Measurements from ENCODE around the gene STK31. TPM values are rescaled to one million over a fixed set of nuclear protein-coding genes. Genes with fewer than 3 reads are reported as not detected.
"Not testable (repeated sequence)": the region's sequence is repeated elsewhere in the genome, so short reads cannot be mapped to it uniquely, and the experiment has no call there.

STK31 gene
- polyA plus RNA-seq (2012; ENCODE audit: low read depth, missing spikeins) = 0.04 TPM

GRCh38 chr7:23710000-23710399, at the start of gene STK31:
Gene STK31, plus strand, starts transcription at chr7:23710219. Its CDS starts 67 bp downstream, at chr7:23710286.
- no peak for DNase-seq (ENCODE audit: insufficient read length, low spot score)
- FAIRE-seq = no peak
- TF ChIP-seq POU2F2 (IDR thresholded peaks at IDR 0.05; ENCODE audit: low read depth, low read length) (no peak), SPI1 (IDR thresholded peaks at IDR 0.05; ENCODE audit: low read depth, low read length) (no peak), POLR2A (IDR thresholded peaks at IDR 0.05; ENCODE audit: low read depth, low read length) (no peak)

GRCh38 chr7:23661385-23661784, 48.6 kb upstream of the STK31 start:
- no peak for DNase-seq (ENCODE audit: insufficient read length, low spot score)
- TF ChIP-seq POLR2AphosphoS5 (IDR thresholded peaks at IDR 0.05; ENCODE audit: low read depth, low read length) (no peak), POU2F2 (IDR thresholded peaks at IDR 0.05; ENCODE audit: low read depth, low read length) (no peak), TAF1 (IDR thresholded peaks at IDR 0.05; ENCODE audit: low read depth, low read length) (no peak), PAX5 (IDR thresholded peaks at IDR 0.05; ENCODE audit: insufficient read depth, low read length, severe bottlenecking) (no peak), POLR2A (IDR thresholded peaks at IDR 0.05; ENCODE audit: low read depth, low read length) (no peak), SPI1 (IDR thresholded peaks at IDR 0.05; ENCODE audit: low read depth, low read length) (no peak)
- FAIRE-seq = no peak

- no peak for TF ChIP-seq SPI1 (IDR thresholded peaks at IDR 0.05; ENCODE audit: low read depth, low read length)
- no peak for TF ChIP-seq POU2F2 (IDR thresholded peaks at IDR 0.05; ENCODE audit: low read depth, low read length)
- TF ChIP-seq POLR2AphosphoS5 (IDR thresholded peaks at IDR 0.05; ENCODE audit: low read depth, low read length) = no peak
- TF ChIP-seq PAX5 (IDR thresholded peaks at IDR 0.05; ENCODE audit: insufficient read depth, low read length, severe bottlenecking) = no peak
- no peak for TF ChIP-seq POLR2A (IDR thresholded peaks at IDR 0.05; ENCODE audit: low read depth, low read length)
- TF ChIP-seq TAF1 (IDR thresholded peaks at IDR 0.05; ENCODE audit: low read depth, low read length) = no peak
- FAIRE-seq = no peak
- no peak for DNase-seq (ENCODE audit: insufficient read length, low spot score)
Observed at GRCh38 chr7:23662124-23662983, 47.7 kb upstream of the STK31 start.

GRCh38 chr7:23662984-23663313, 47.1 kb upstream of the STK31 start:
- DNase-seq (ENCODE audit: insufficient read length, low spot score) (no peak), FAIRE-seq (no peak)
- TF ChIP-seq POLR2A (IDR thresholded peaks at IDR 0.05; ENCODE audit: low read depth, low read length) (no peak), SPI1 (IDR thresholded peaks at IDR 0.05; ENCODE audit: low read depth, low read length) (no peak), POU2F2 (IDR thresholded peaks at IDR 0.05; ENCODE audit: low read depth, low read length) (no peak), TAF1 (IDR thresholded peaks at IDR 0.05; ENCODE audit: low read depth, low read length) (no peak), POLR2AphosphoS5 (IDR thresholded peaks at IDR 0.05; ENCODE audit: low read depth, low read length) (no peak), PAX5 (IDR thresholded peaks at IDR 0.05; ENCODE audit: insufficient read depth, low read length, severe bottlenecking) (no peak)

- FAIRE-seq (no peak), DNase-seq (ENCODE audit: insufficient read length, low spot score) (no peak)
- TF ChIP-seq TAF1 (IDR thresholded peaks at IDR 0.05; ENCODE audit: low read depth, low read length) (no peak), SPI1 (IDR thresholded peaks at IDR 0.05; ENCODE audit: low read depth, low read length) (0 out of 2 replicates have a peak, but pooled peaks have one; percentile 21)
Observed at GRCh38 chr7:23664122-23664521, 45.9 kb upstream of the STK31 start.

- TF ChIP-seq PAX5 (IDR thresholded peaks at IDR 0.05; ENCODE audit: insufficient read depth, low read length, severe bottlenecking) (no peak), POU2F2 (IDR thresholded peaks at IDR 0.05; ENCODE audit: low read depth, low read length) (no peak), SPI1 (IDR thresholded peaks at IDR 0.05; ENCODE audit: low read depth, low read length) (no peak), TAF1 (IDR thresholded peaks at IDR 0.05; ENCODE audit: low read depth, low read length) (no peak), POLR2AphosphoS5 (IDR thresholded peaks at IDR 0.05; ENCODE audit: low read depth, low read length) (no peak), POLR2A (IDR thresholded peaks at IDR 0.05; ENCODE audit: low read depth, low read length) (no peak)
- FAIRE-seq (no peak), DNase-seq (ENCODE audit: insufficient read length, low spot score) (no peak)
Observed at GRCh38 chr7:23672033-23672432, 38.0 kb upstream of the STK31 start.

- FAIRE-seq (peak; percentile 95), DNase-seq (ENCODE audit: insufficient read length, low spot score) (peak; percentile 65)
- TF ChIP-seq PAX5 (IDR thresholded peaks at IDR 0.05; ENCODE audit: insufficient read depth, low read length, severe bottlenecking) = no peak
- no peak for TF ChIP-seq POU2F2 (IDR thresholded peaks at IDR 0.05; ENCODE audit: low read depth, low read length)
- no peak for TF ChIP-seq POLR2A (IDR thresholded peaks at IDR 0.05; ENCODE audit: low read depth, low read length)
- no peak for TF ChIP-seq SPI1 (IDR thresholded peaks at IDR 0.05; ENCODE audit: low read depth, low read length)
- no peak for TF ChIP-seq POLR2AphosphoS5 (IDR thresholded peaks at IDR 0.05; ENCODE audit: low read depth, low read length)
- TF ChIP-seq TAF1 (IDR thresholded peaks at IDR 0.05; ENCODE audit: low read depth, low read length) = no peak
Observed at GRCh38 chr7:23679898-23680413, 30.1 kb upstream of the STK31 start, which contains the start of gene FAM221A. Gene FAM221A, plus strand, starts transcription at chr7:23680199. Its CDS starts 20 bp downstream, at chr7:23680219.

- peak; percentile 52 for FAIRE-seq
- peak; percentile 21 for DNase-seq (ENCODE audit: insufficient read length, low spot score)
- TF ChIP-seq POLR2A (IDR thresholded peaks at IDR 0.05; ENCODE audit: low read depth, low read length) (no peak), TAF1 (IDR thresholded peaks at IDR 0.05; ENCODE audit: low read depth, low read length) (no peak), POU2F2 (IDR thresholded peaks at IDR 0.05; ENCODE audit: low read depth, low read length) (no peak), POLR2AphosphoS5 (IDR thresholded peaks at IDR 0.05; ENCODE audit: low read depth, low read length) (no peak), PAX5 (IDR thresholded peaks at IDR 0.05; ENCODE audit: insufficient read depth, low read length, severe bottlenecking) (no peak)
Observed at GRCh38 chr7:23680414-23681405, 29.3 kb upstream of the STK31 start.

- FAIRE-seq = not testable (repeated sequence)
Observed at GRCh38 chr7:23684041-23684440, 26.0 kb upstream of the STK31 start.

More at GRCh38 chr7:23684041-23684440, 26.0 kb upstream of the STK31 start:
- DNase-seq (ENCODE audit: insufficient read length, low spot score) = not testable (repeated sequence)
